CD4-positive, alpha-beta T cell treated with Interleukin-6 at 100 ng/mL for 8 hours (primary cell): ENCODE measurements around the gene OLFML1.

Experiments used
- DNase-seq: peaks from one replicate; pipeline ENCODE4 v3.0.0-alpha.2; 2020; ENCODE audit warnings: mixed read lengths, low spot score

The OLFML1 gene

DNA sequence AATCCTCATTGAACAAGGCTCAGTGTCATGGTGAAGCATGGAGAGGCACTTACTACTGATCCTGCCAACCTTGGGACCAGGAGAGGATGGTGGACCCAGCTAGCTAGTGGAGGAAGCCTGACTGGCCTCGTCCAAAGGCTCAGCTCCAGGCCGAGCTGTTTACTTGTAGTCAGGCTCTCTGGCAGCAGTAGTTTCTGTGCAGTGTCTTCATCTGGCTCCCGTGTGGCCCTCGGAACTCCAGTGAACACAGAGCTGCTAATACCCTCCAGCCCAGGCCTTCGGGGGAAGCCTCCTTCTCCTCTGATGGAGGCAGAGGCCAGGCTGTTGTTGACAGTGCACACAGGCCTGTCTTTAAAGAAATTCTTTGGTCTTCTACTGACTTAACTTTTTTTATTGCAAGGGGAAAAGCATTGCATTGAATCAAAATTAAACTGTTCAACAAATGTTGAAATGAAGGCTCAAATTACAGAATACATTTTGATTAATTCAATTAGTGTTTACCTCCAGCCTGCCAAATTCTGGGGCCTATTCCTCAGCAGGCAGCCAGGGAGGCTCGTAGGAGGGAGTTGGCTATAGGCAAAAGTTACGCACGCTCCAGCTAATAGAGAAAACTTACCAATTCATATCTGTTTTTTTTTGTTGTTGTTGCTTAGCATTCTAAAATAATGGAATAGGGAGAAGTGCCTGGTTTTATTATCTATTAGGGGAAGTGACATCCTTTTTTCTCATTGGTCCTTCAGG, 47.3 kb downstream of the OLFML1 start:
- no peak for DNase-seq

DNA sequence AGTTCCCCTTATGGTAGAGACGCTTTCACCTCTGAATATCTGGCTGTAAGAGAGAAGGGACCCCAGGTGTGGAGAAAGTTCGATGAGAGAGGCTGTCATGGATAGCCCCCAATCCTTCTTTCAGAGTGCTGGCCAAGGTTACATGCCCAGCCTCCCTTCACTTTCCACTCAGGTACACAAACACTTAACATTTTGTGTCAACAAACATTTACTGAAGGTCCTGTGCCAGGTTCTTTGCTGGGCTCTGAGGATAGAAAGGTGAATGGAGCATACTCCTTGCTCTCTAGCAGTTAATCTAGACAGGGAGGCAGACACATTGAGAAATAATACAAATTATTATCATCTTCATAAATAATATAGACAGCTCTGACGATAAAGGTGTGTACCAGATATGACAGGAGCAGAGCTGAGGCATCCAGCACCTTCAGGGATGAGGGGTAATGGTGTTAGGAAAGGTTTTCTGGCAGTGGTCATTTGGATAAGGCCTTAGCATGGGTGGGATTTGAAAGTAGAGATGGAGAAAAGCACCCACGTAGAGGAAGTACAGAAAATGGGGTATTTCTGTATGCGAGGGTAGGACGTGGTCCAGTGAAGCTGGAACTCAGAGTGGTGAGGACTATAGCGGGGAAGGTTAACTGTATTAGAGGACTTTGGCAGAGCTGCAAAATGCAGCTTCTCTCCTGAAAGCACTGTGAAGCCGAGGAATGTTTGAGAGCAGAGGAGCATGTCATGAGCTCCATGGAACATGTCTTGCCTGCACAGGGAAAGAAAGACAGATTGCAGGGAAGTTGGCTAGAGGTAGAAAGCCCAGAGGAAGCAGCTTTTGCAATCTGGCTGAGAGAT, 48.1 kb downstream of the OLFML1 start:
- no peak for DNase-seq

DNA sequence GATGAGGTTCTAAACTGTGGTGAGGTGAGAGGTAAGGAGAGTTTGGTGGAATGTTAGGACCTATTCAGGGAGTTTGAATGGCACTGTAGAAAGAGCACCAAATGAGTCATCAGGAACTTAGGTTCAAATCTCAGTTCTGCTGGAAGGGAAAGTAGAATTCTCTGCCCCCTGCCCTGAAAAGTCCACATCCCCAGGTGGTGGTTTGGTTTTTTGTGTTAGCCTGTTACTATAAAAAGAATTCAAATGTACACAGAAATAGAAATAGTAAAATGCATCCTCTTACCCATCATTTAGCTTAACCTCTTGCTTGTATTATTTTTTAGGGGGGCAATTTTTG, 48.7 kb downstream of the OLFML1 start:
- DNase-seq = no peak

DNA sequence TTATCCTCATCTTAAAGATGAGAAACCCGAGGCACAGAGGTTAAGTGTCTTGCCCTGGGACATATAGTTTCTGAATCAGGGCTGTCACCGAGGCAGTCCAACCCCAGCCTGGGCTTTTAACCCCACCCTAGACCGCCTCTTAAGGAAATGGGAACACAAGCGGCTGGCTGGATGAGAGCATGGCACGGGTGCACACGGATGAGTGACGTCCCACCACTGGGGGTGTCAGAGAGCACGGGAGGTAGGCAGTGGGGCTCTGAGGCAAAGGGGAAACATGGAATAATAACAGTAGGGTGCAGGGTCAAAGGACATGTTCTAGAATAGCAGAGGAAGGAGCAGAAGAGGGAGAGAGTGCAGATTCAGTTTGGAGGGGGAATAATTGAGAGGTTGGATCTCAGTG, 50.8 kb downstream of the OLFML1 start:
- no peak for DNase-seq

DNA sequence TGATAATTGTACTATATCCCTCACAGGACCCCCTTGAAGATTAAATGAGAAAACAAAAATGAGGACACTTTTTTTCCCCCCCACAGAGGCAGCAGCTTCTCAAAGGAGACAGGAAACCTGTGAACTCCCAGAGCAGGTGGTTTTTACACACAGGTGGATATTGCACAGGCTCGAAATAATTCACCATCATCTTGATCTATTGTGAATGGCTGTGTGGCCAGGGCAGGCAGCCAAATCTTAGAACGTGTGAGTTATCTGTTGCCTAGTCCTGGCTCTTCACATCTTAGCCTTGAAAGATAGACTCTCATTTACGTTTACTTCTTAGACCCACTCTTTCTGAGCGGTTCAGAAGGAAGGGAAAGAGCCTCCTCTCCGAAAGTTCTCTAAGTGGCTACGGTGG, 52.0 kb downstream of the OLFML1 start:
- no peak for DNase-seq

DNA sequence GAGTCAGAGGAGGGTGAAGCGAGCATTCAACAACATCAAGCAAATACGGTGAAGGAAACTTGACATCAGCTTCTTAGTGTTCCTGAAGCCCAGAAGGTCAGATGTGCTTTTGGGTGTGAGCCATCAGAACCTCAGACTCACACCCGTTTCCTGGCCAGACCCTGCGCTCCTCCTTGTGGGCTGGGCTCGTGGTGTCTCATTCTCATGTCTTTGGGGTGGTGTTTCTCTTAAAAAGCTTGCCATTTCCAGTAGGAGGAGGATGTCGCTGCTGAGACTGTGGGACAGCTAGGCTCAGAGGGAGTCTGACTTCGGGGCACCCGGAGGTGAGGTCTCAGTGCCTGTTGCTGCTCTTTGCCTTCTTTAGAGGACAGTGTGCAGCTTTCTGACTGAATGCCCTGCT, 52.7 kb downstream of the OLFML1 start:
- peak; percentile 20 for DNase-seq

DNA sequence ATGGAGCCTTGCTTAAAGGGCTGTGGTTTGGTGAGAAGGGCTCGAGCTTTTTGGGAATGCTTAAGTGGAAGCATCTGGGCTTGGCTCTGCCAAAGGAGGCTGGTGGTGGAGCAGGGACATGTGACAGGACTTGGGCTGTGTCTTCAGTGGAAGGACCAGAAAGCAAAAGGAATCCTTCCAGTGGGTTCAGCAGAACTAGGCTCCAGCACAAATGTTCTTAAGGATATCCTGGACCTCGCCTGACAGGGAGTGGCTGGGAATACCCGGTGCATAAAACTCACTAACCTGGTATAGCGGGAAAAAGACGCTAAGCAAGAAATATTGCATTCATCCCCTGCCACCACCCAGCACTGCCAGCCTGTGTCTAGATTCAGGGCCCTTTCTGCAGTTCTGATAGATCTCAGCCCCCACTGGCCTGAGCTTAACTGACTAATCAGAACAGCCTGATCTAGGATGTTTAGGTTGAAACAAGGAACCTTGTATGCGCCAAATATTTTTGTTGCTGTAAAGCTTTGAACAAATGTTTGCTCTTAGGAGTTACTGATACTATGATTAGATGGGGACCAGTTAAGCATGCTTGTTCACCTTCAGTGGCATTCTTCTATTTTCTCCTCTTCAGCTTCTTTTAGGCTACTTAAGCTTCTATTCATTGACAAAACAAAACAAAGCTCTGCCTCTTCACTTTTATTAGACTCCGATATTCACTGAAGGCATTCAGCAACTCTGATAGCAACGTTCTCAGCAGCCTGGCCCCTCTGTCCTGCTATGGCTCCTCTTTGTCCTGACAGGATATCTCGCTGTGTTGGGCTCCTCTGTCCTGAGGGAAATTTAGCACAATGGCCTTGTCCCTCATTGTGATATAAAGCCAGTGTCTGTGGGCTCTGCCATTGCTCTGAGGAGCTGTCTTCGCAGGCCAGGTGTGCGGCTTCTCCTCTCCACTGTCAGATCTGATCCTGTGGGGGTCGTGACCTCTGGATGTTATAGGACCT, 53.5 kb downstream of the OLFML1 start:
- DNase-seq = no peak

DNA sequence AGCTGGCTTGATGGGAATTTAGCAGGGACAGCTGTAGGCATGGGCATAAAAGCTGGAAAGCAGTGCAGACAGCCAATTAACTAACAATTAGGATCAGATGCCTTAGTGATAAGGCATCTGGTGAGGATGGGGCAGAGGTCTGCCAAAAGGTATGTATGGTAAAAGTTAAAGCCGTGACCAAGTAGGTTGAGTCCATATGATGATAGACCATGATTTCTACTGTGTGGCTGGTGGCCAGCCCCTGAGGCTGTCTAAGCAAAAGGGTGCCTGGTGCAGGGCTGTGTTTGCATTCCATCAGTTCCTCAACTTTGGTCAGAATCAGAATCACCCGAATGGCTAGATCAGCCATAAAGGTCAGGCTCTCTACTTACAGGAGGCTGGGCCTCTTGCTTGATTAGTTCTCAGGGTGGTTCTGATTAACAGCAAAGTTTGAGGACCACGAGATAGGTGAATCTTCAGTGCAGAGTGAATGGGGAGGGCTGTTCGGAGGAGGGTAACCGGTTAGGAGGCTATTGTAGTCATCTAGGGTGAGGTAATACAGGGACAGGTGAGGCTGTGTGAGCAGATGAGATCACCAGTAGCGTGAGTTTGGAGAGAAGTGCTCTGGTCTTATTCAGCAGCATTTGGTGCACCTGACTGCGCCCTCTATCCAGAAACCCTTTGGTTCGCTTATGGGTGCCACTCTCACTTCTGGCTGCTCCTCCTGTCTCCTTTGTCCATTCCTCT, 55.7 kb downstream of the OLFML1 start:
- no peak for DNase-seq

DNA sequence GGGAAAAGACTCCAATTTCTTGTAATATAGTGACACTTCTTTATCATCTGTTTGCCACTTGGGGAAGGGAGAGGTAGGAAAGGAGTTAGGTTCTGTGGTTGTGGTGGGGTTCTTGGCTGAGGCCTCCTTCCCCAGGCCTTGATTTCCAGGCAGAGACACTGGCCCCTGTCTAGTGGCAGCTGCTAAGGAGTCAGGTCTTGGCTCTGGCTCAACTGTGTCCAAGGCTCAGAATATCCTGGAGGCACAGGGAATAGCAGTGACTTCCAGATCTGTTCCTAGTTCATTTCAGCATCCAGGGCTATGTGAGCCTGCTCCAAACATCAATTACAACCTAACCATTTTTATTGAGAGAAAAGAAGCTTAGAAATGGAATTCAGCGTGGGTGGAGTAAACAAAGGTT, 58.0 kb downstream of the OLFML1 start:
- no peak for DNase-seq

DNA sequence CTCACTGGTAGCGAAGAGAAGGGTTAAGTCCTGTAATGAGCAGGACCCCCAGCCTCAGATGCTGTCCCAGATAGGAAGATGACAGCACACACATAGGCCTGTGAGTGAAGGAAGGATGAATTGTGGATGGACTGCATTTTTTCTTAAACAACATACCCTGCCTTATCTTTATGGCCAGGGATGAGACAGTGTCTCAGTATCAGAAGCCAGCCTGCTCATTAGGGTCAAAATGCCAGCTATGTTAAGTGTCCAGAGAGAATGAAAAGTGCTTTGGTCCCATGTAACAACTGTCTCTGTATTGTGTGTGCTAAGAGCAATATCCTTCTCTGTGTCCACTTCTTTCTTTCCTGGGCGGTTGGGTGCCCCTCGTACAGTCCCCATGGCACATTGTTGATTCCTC, 58.7 kb downstream of the OLFML1 start:
- DNase-seq = no peak

DNA sequence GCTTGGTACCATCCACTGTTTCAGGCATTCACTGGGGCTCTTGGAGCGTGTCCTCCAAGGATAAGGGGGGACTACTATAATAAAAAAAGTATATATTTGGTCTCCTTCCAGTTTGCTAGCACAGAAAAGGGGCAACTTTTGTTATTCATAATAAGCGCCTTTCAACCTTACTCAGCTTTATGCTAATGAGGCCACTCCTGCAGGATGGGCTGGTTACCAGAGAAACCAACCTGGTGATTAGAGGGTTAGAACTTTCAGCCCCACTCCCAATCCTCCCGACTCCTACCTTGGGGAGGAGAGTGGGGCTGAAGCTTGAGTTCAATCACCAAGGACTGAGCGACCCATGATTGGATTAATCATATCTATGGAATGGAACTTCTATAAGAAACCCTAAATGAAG, 60.3 kb downstream of the OLFML1 start:
- DNase-seq = no peak

DNA sequence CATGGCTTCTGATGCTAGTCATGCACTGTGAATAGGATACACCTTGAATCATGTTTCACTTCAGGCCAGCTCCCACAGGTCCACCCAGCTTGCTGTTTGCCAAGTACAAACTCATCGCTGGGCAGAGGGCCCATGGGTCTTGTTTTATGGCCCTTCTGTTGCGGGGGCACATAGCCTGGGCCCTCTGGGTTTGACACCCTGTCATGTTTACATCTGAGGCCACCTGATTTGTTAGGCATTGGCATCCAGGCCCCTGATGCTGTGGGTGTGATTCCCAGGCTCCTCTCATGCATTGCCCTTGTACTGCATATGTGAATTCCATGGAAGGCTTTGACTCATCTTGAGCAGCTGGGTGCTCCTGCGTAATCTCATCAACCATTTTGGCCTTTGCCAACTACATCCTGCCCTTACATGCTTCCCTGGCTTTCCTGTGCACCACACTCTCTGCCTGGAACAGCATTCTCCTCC, 61.1 kb downstream of the OLFML1 start:
- DNase-seq = no peak

DNA sequence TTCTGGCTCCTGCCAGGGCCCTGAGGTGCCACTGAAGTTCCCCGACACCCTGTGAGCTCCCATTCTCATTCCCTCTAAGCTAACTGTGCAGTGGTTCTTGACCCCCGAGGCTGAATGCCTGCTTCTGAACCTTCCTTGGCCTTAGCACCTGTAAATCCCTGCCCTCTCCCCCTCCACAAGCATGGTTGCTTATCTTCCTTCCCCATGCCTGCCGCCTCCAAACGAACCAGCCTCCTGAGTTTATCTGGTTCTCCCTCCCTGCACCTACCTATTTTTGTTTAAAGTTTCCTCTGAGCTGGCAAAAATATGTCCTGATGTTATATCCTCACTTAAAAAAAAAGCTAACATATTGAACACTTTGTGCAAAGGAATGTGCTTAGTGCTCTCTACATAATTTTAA, 62.4 kb downstream of the OLFML1 start:
- no peak for DNase-seq

DNA sequence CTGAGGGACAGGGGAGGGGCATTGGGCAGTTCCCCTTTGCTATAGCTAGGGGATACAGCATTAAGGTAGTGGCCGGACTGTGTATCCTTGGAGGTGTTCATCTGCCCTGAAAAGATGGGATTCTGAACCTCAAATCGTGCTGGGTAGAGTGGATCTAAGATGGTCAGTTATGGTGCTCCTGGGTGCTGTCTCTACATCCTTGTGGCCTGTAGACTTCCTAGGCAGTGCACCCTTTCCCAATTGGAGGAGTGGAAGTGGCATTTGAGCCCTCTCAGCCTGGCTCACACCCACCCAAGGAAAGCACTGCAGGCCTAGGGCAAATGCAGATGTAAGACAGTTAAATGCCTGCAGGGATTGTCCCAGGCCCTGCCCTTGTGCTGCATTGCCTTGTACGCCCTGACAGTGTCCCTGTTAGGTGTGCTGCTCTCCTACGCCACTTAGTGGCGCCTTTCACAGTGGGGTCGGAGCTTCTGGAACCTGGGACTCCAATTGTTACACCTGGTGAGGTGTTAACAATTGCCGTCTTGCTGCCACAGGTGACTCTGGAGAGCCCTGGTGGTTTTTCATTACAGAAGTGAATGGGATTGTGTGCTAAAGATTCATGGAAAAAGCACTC, 63.5 kb downstream of the OLFML1 start:
- peak; percentile 15 for DNase-seq

DNA sequence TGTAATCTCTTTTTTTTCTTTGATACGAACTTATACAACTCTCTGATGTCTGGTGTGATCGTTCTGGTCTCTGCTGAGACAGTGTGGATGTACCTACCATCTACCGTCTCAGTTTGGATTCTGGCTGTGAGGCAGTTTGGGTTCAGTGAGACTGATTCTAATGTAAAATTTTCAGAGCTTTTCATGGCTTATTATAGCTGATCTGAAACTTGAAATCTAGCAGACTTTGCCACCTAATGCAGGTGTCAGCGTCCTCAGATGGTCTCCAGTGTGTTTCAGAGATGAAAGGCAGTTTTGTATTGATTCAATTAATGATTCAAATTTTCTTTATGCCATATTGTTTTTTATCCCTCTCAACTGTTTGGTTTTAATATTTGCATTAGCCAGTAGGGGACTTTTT, 64.4 kb downstream of the OLFML1 start:
- no peak for DNase-seq

DNA sequence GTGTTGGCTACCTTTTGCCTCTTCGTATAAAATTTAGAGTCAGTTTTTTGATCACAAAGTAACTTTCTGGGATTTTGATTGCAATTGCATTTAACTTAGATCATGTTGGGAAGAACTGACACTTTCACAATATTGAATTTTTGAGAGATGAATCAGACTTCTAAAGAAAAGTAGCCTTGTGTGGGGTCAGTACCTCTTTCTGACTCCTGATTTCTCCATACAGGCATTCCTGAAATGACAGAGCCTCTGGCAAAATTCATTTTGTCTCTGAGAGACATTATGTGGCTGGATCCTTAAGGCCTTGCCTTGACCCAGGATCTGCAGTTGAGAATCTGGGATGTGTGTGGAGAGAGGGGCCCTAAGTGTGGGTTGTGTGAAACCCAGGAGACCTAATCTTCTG, 66.3 kb downstream of the OLFML1 start:
- DNase-seq = no peak

DNA sequence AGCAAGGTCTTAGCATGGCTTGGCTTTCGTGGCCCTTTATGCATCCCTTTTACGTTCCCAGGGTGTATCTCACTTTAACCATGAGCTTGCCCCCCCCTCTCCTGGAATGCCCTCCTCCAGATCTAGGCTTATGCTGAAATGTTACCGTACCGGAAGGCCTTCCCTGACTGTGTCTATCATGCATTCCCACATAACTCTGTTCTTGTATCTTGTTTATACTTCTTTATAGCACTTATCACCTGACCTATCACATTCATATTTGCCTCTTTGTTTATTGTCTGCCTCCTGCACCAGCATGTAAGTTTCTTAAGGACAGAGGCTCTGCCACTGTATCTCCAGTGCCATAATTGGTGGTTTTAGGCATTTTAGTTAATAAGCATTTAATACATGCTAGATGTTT, 67.4 kb downstream of the OLFML1 start:
- no peak for DNase-seq

DNA sequence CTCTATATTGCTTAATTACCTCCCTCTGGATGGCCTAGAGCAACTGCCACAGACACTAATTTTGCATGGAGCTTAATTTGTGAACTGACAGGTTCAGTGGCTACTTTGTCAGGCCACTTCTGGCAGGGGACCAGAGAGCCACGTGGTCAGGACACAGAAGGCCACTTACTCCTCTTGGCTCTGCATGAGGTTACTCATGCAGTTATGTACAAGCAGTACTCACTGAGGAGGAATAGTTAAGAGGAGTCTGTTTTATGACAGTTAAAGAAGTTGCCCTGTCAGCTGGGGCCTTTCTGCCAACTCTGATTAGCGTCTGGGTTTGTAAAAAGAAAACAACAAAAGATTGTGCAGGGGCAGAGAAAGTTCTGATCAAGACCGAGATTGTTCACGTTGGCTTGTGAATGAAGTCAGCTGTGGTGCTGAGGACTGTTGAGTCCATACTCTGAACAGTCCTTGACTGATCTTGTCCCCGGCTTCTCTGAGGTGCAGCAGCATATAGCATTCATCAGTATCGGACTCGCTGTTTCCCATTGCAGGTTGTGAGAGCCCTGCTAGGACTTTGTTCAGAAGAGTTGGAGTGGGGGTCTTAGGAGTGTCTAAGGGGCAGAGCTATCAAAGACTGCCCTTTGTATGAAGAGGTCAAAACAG, 69.9 kb downstream of the OLFML1 start:
- DNase-seq = no peak

DNA sequence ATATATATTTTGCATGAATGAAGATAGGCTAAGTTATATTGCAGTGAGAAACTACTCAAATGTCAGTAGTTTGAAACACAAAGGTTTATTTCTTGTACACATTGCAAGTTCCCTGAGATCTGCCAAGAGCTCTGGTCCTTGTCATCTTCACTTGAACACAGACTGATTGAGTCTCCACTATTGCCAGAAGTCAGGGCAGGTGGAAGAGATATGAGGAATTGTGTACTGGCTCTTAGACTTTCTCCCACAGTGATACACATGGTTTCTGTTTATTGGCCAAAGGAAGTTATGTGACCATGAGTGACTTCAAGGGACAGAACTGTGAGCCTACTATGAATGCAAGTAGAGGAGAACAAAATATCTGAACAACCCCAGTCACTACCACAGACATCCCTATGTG, 72.7 kb downstream of the OLFML1 start:
- DNase-seq = no peak

DNA sequence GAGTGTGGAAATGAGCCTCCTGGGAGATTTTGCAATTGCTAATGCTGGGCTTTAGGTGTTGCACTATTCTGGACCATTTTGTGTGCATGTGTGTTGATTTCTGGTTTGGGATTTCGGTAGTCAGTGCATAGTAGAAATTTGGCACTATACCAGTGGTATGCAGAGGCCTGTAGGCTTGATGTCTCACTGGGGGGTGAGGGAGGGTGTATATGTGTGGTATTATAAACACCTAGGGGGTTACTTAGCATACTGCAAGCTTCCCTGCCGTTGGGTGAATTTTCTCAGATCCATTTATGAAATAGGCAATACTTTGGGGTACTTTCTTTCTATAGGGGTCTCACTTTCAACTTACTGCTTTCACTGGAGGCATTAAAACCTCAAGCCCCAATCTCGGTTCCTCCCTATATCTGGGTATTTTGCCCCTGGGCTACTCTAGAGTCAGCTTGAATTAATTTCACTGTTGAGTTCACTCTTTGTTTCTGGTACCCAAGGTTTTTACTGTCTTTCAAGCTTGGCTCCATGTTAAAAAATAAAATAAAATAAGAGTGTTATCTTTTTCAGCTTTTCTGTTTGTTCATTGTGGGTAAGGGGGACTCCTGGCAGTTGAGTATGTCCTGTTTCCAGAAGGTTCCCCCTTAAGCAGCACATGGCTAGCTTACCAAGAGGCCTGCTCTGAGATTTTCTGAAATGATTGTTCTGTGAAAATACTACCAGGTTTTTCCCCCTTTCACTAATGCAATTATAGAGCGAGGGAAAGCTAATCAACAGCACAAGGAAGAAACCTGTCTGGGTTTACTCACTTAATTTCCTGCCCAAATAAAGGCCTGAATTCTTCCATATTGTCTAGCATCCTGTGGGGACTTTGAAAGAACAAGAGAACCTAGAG, 74.3 kb downstream of the OLFML1 start:
- no peak for DNase-seq
